HepG2 (cell line): ENCODE measurements around the gene TNFRSF18. TPM values are rescaled to one million over a fixed set of nuclear protein-coding genes. Genes with fewer than 3 reads are reported as not detected.

Experiments used
- AGO2 ChIP-seq: fragments of 200-400 bp; formaldehyde crosslinking; optimal IDR thresholded peaks from 2 replicates; pipeline ENCODE3; 2017; ENCODE audit warnings: mild to moderate bottlenecking, low read depth, low read length, moderate library complexity
- CAMTA2 ChIP-seq: sonication (generic); formaldehyde crosslinking; IDR thresholded peaks from 2 replicates; pipeline ENCODE4 v1.4.0; 2020; ENCODE audit warnings: mild to moderate bottlenecking, missing genetic modification reagents, borderline replicate concordance
- CREB1 ChIP-seq, 2 experiments: fragments of 450-650 bp in 1 of 2; IDR thresholded peaks; 2 replicates each; pipeline ENCODE4 v1.6.1; 2016 to 2017; ENCODE audit warnings: control low read depth in 1 of 2, mild to moderate bottlenecking in 1 of 2, missing compliant biosample characterization in 1 of 2, missing genetic modification characterization in 1 of 2
- GTF3A ChIP-seq: sonication (generic); formaldehyde crosslinking; conservative IDR thresholded peaks from 2 replicates; pipeline ENCODE4 v1.4.0; 2020; ENCODE audit warnings: mild to moderate bottlenecking, missing genetic modification reagents
- HNRNPL ChIP-seq: fragments of 200-400 bp; formaldehyde crosslinking; IDR thresholded peaks from 2 replicates; pipeline ENCODE4 v1.6.1; 2017; ENCODE audit warnings: mild to moderate bottlenecking, low read depth, low read length
- JUN ChIP-seq: sonication (generic); formaldehyde crosslinking; IDR thresholded peaks from 2 replicates; pipeline ENCODE4 v1.4.0; 2020; ENCODE audit warnings: mild to moderate bottlenecking, missing genetic modification reagents
- KAT7 ChIP-seq: IDR thresholded peaks from 2 replicates; pipeline ENCODE4 v1.6.1; 2018; ENCODE audit warnings: borderline replicate concordance, missing compliant biosample characterization
- KDM3A ChIP-seq: IDR thresholded peaks from 2 replicates; pipeline ENCODE4 v1.6.1; 2018; ENCODE audit warnings: low read depth, missing compliant biosample characterization
- MED13 ChIP-seq: sonication (generic); formaldehyde crosslinking; IDR thresholded peaks from 2 replicates; pipeline ENCODE4 v1.5.0; 2020; ENCODE audit warnings: missing genetic modification reagents
- MIER3 ChIP-seq: IDR thresholded peaks from 2 replicates; pipeline ENCODE4 v1.6.1; 2016; ENCODE audit warnings: missing compliant biosample characterization, borderline replicate concordance
- NFE2 ChIP-seq: sonication (generic); formaldehyde crosslinking; IDR thresholded peaks from 2 replicates; pipeline ENCODE4 v1.4.0; 2020; ENCODE audit warnings: missing genetic modification reagents
- PCBP2 ChIP-seq: fragments of 200-400 bp; formaldehyde crosslinking; optimal IDR thresholded peaks from 2 replicates; pipeline ENCODE3; 2018; ENCODE audit warnings: low read length, low read depth; ENCODE audit not compliant: poor library complexity, severe bottlenecking
- TBX2 ChIP-seq: sonication (generic); formaldehyde crosslinking; IDR thresholded peaks from 2 replicates; pipeline ENCODE4 v1.5.0; 2020; ENCODE audit warnings: missing genetic modification reagents, mild to moderate bottlenecking, borderline replicate concordance
- ZFAT ChIP-seq: sonication (generic); formaldehyde crosslinking; conservative IDR thresholded peaks from 2 replicates; pipeline ENCODE4 v1.8.1; 2023; ENCODE audit warnings: missing genetic modification reagents, inconsistent platforms
- ZNF160 ChIP-seq: sonication (generic); formaldehyde crosslinking; IDR thresholded peaks from 2 replicates; pipeline ENCODE4 v1.8.0; 2022; ENCODE audit warnings: mild to moderate bottlenecking, inconsistent platforms, missing genetic modification reagents
- ZNF709 ChIP-seq: sonication (generic); formaldehyde crosslinking; IDR thresholded peaks from 2 replicates; pipeline ENCODE4 v1.5.0; 2020; ENCODE audit warnings: mild to moderate bottlenecking, missing genetic modification reagents
- polyA plus RNA-seq, 8 experiments: library from polyadenylated mRNA; depleted of rRNA in 3 of 8; stranded (reverse) in 7 of 8; unstranded in 1 of 8; fragments of >200 nt; fragmentation: Illumina TruSeq in 4 of 8; extraction: Trizol in 4 of 8; gene quantifications; 2 replicates each; pipeline versions ENCODE4 v1.2.1 to v1.2.3, GENCODE V29; 2011 to 2016; ENCODE audit warnings: low read depth in 4 of 8, missing spikeins in 1 of 8, mixed read lengths in 1 of 8; ENCODE audit not compliant: insufficient read depth in 1 of 8
- total RNA-seq, 5 experiments: library from RNA; depleted of rRNA; stranded (reverse); fragments of >200 nt; fragmentation: Illumina TruSeq; extraction: Trizol; gene quantifications; 2 replicates each; pipeline ENCODE4 v1.2.3, GENCODE V29; 2016; ENCODE audit warnings: low read depth in 1 of 5
- TF ChIP-seq, protein P1 (sequence below): sonication (generic); formaldehyde crosslinking; conservative IDR thresholded peaks from 2 replicates; pipeline ENCODE4 v1.8.0; 2022; ENCODE audit warnings: missing genetic modification reagents
- TF ChIP-seq, protein P2 (sequence below): sonication (generic); formaldehyde crosslinking; IDR thresholded peaks from 2 replicates; pipeline ENCODE4 v1.4.0; 2020; ENCODE audit warnings: missing genetic modification reagents, mild to moderate bottlenecking, borderline replicate concordance
- TF ChIP-seq, protein P3 (sequence below): sonication (generic); formaldehyde crosslinking; IDR thresholded peaks from 2 replicates; pipeline ENCODE4 v1.9.0; 2022; ENCODE audit warnings: low read depth, missing genetic modification reagents
- TF ChIP-seq, protein P4 (sequence below): sonication (generic); formaldehyde crosslinking; IDR thresholded peaks from 2 replicates; pipeline ENCODE4 v1.9.0; 2021; ENCODE audit warnings: missing genetic modification reagents, mild to moderate bottlenecking, borderline replicate concordance
- TF ChIP-seq, protein P5 (sequence below): sonication (generic); formaldehyde crosslinking; IDR thresholded peaks from 2 replicates; pipeline ENCODE4 v1.5.0; 2020; ENCODE audit warnings: mild to moderate bottlenecking, missing genetic modification reagents

Gene TNFRSF18
- total and polyA plus RNA-seq, 2 of the 13 experiments (the other 11 are each of a cell fraction or from before 2014, with no cell fraction given): not detected

DNA sequence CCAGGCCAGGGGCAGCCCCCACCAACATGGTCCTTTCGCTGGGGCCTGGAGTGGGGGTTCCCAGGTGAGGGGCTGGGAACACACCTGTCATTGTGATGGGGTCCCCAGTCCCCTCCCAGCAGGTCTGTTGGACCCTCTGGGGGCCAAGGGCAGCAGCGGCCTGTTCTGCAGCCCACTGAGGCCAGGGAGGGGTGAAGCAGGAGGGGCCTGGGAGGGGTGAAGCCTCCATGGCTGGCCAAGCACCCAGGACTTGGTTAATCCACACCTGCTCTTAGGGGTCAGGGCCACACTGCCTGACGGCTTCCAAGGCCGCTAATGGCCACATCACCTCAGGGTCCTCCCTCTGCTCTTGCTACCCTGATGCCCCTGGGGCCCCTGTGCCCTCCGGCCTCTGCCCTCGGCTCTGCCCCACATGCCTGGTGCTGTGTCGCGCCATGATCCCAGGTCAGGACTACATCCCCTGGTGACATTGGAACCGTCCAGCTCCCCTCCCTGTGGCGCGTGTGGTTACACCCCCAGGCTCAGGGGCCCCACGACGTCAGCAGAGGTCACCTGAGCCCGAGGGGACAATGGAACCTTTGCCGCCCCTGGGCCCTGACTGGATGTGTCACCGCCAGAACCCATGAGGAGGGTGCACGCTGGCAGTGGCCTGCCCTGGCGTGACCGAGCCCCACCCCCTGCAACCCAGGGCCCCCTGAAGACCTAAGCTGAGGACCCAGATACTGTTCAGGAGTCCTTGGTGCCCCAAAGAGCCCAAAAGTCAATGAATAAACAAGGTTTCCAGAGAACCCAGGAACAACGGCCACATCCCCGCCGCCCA, 7.0 kb downstream of the TNFRSF18 start (continued):
- TF ChIP-seq, protein P1, sequence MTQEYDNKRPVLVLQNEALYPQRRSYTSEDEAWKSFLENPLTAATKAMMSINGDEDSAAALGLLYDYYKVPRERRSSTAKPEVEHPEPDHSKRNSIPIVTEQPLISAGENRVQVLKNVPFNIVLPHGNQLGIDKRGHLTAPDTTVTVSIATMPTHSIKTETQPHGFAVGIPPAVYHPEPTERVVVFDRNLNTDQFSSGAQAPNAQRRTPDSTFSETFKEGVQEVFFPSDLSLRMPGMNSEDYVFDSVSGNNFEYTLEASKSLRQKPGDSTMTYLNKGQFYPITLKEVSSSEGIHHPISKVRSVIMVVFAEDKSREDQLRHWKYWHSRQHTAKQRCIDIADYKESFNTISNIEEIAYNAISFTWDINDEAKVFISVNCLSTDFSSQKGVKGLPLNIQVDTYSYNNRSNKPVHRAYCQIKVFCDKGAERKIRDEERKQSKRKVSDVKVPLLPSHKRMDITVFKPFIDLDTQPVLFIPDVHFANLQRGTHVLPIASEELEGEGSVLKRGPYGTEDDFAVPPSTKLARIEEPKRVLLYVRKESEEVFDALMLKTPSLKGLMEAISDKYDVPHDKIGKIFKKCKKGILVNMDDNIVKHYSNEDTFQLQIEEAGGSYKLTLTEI (CRISPR knock-in tag): no peak
- TF ChIP-seq PCBP2 (no peak), GTF3A (CRISPR knock-in tag) (no peak), TBX2 (CRISPR knock-in tag) (peak; percentile 52; the same call in 1 of the 2 replicates), ZNF709 (CRISPR knock-in tag) (no peak), JUN (no peak), ZNF160 (CRISPR knock-in tag) (no peak), KAT7 (no peak), AGO2 (no peak), ZFAT (CRISPR knock-in tag) (no peak), CAMTA2 (CRISPR knock-in tag) (no peak), MIER3 (CRISPR knock-in tag) (no peak), MED13 (CRISPR knock-in tag) (no peak), NFE2 (CRISPR knock-in tag) (no peak), KDM3A (CRISPR knock-in tag) (no peak), CREB1 (IDR thresholded peaks at IDR 0.05) (no peak), CREB1 (CRISPR knock-in tag; IDR thresholded peaks at IDR 0.05) (peak; percentile 64), HNRNPL (peak; percentile 85)
- TF ChIP-seq, protein P2, sequence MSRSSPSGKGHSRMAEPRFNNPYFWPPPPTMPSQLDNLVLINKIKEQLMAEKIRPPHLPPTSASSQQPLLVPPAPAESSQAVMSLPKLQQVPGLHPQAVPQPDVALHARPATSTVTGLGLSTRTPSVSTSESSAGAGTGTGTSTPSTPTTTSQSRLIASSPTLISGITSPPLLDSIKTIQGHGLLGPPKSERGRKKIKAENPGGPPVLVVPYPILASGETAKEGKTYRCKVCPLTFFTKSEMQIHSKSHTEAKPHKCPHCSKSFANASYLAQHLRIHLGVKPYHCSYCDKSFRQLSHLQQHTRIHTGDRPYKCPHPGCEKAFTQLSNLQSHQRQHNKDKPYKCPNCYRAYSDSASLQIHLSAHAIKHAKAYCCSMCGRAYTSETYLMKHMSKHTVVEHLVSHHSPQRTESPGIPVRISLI (CRISPR knock-in tag): no peak
- TF ChIP-seq, protein P3, sequence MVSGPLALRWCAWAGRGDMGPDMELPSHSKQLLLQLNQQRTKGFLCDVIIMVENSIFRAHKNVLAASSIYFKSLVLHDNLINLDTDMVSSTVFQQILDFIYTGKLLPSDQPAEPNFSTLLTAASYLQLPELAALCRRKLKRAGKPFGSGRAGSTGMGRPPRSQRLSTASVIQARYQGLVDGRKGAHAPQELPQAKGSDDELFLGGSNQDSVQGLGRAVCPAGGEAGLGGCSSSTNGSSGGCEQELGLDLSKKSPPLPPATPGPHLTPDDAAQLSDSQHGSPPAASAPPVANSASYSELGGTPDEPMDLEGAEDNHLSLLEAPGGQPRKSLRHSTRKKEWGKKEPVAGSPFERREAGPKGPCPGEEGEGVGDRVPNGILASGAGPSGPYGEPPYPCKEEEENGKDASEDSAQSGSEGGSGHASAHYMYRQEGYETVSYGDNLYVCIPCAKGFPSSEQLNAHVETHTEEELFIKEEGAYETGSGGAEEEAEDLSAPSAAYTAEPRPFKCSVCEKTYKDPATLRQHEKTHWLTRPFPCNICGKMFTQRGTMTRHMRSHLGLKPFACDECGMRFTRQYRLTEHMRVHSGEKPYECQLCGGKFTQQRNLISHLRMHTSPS (CRISPR knock-in tag): peak; percentile 81
- TF ChIP-seq, protein P4, sequence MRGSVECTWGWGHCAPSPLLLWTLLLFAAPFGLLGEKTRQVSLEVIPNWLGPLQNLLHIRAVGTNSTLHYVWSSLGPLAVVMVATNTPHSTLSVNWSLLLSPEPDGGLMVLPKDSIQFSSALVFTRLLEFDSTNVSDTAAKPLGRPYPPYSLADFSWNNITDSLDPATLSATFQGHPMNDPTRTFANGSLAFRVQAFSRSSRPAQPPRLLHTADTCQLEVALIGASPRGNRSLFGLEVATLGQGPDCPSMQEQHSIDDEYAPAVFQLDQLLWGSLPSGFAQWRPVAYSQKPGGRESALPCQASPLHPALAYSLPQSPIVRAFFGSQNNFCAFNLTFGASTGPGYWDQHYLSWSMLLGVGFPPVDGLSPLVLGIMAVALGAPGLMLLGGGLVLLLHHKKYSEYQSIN: no peak
- TF ChIP-seq, protein P5, sequence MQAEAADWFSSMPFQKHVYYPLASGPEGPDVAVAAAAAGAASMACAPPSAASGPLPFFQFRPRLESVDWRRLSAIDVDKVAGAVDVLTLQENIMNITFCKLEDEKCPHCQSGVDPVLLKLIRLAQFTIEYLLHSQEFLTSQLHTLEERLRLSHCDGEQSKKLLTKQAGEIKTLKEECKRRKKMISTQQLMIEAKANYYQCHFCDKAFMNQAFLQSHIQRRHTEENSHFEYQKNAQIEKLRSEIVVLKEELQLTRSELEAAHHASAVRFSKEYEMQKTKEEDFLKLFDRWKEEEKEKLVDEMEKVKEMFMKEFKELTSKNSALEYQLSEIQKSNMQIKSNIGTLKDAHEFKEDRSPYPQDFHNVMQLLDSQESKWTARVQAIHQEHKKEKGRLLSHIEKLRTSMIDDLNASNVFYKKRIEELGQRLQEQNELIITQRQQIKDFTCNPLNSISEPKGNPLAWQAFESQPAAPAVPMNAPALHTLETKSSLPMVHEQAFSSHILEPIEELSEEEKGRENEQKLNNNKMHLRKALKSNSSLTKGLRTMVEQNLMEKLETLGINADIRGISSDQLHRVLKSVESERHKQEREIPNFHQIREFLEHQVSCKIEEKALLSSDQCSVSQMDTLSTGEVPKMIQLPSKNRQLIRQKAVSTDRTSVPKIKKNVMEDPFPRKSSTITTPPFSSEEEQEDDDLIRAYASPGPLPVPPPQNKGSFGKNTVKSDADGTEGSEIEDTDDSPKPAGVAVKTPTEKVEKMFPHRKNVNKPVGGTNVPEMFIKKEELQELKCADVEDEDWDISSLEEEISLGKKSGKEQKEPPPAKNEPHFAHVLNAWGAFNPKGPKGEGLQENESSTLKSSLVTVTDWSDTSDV (CRISPR knock-in tag): no peak
